Ascending aorta (tissue), 2 donors: Measurements from ENCODE around the gene FBRSL1. TPM values are rescaled to one million over a fixed set of nuclear protein-coding genes. Genes with fewer than 3 reads are reported as not detected.

Source experiments
- DNase-seq, 2 donors: peaks; one replicate each; pipeline ENCODE4 v3.0.0-alpha.2; 2019; ENCODE audit warnings: low spot score in 2 of 2
- H3K27ac ChIP-seq, 2 donors: fragments of 200-600 bp; sonication (generic); one replicate each; pipeline ENCODE4 v1.5.1; 2016 to 2017; ENCODE audit warnings: mild to moderate bottlenecking in 1 of 2
- H3K27me3 ChIP-seq: fragments of 200-600 bp; sonication (generic); one replicate; pipeline ENCODE4 v1.5.1; 2017
- H3K36me3 ChIP-seq, 2 donors: fragments of 200-600 bp; sonication (generic); one replicate each; pipeline ENCODE4 v1.5.1; 2016
- H3K4me1 ChIP-seq, 2 donors: fragments of 200-600 bp; sonication (generic); one replicate each; pipeline ENCODE4 v1.5.1; 2016 to 2017; ENCODE audit warnings: mild to moderate bottlenecking in 1 of 2
- H3K4me3 ChIP-seq, 2 donors: fragments of 200-600 bp; sonication (generic); one replicate each; pipeline ENCODE4 v1.5.1; 2016 to 2017; ENCODE audit warnings: mild to moderate bottlenecking in 1 of 2
- H3K9me3 ChIP-seq, 2 donors: fragments of 200-600 bp; sonication (generic); one replicate each; pipeline ENCODE4 v1.5.1; 2016
- intact Hi-C: fragments of 100-400 bp; cut with DNase I; formaldehyde crosslinking; loops from one replicate; pipeline ENCODE4 v1.15.1; 2023
- total RNA-seq: library from RNA; depleted of rRNA; stranded (reverse); fragments of >200 nt; gene quantifications from one replicate; pipeline ENCODE4 v1.1.0, GENCODE V29; 2016
- TF ChIP-seq, protein P1 (sequence below), 3 experiments: fragments of 200-600 bp in 2 of 3; fragments of 450-650 bp in 1 of 3; sonication (generic) in 2 of 3; IDR thresholded peaks; one replicate each; pipeline ENCODE4 v1.5.1; 2016 to 2019; ENCODE audit warnings: antibody characterized with exemption in 3 of 3, mild to moderate bottlenecking in 1 of 3, moderate library complexity in 1 of 3

The FBRSL1 gene
- total RNA-seq, 1 donor from 2014 or later, result 40.7 TPM

DNA sequence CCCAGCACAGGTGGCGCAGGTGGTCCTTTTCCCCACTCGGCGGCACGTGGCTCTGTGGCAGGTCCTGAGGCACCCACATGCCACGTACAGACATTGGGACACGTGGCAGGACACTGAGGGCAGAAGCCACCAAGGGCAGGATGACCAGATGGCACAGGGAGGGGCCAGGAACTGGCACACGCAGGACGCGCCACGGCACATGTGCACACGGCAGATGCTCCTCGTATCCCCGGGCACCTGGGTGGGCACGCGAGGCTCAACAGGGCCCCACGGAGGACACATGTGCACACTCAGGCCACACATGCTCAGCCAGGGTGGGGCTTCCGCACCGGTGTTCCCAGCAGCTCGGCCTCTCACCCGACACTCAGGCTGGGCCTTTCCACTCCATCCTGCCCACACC is 52.0 kb downstream of the FBRSL1 start:
- TF ChIP-seq, protein P1, sequence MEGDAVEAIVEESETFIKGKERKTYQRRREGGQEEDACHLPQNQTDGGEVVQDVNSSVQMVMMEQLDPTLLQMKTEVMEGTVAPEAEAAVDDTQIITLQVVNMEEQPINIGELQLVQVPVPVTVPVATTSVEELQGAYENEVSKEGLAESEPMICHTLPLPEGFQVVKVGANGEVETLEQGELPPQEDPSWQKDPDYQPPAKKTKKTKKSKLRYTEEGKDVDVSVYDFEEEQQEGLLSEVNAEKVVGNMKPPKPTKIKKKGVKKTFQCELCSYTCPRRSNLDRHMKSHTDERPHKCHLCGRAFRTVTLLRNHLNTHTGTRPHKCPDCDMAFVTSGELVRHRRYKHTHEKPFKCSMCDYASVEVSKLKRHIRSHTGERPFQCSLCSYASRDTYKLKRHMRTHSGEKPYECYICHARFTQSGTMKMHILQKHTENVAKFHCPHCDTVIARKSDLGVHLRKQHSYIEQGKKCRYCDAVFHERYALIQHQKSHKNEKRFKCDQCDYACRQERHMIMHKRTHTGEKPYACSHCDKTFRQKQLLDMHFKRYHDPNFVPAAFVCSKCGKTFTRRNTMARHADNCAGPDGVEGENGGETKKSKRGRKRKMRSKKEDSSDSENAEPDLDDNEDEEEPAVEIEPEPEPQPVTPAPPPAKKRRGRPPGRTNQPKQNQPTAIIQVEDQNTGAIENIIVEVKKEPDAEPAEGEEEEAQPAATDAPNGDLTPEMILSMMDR (IDR thresholded peaks at IDR 0.05), result no peak
- intact Hi-C loops, result no loop called here

DNA sequence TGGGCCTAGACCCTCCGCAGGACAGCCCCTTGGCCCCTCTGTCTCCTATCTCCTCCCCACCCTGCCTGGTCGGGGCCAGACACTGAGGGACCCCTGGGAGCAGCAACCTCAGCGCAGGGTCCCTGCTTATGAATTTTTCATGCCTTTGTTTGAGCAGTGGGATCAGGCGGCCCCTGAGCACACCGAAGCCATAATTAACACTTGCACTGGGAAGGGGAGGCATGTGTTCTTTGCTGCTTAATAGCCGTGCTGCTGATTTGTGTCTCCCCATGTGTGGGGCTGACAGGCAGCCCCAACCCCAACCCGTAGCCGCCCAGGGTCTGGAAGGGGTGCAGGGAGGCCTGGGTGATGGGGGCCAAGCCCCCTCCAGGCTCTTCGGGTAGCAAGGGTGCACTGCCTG is 52.7 kb downstream of the FBRSL1 start:
- Histone ChIP-seq H3K27me3 (no peaks in the 10 kb centered on the region), H3K9me3 (no peaks in the 10 kb centered on the region), H3K4me3 (no peak overlapping the region), H3K27ac (no peak overlapping the region), H3K4me1 (no peaks in the 10 kb centered on the region), H3K36me3 (peaks cover 0 to 4% of the 10 kb centered on the region in 2 donors)
- TF ChIP-seq, protein P1 (IDR thresholded peaks at IDR 0.05), result no peak
- intact Hi-C loops, result no loop called here
- DNase-seq, result no peak

More for the DNA sequence above, 52.0 kb downstream of the FBRSL1 start:
- Histone ChIP-seq H3K4me1 (no peaks in the 10 kb centered on the region), H3K4me3 (no peak overlapping the region), H3K27ac (no peak overlapping the region), H3K27me3 (no peaks in the 10 kb centered on the region), H3K9me3 (no peaks in the 10 kb centered on the region), H3K36me3 (peaks cover 0 to 4% of the 10 kb centered on the region in 2 donors)
- no peak for DNase-seq

DNA sequence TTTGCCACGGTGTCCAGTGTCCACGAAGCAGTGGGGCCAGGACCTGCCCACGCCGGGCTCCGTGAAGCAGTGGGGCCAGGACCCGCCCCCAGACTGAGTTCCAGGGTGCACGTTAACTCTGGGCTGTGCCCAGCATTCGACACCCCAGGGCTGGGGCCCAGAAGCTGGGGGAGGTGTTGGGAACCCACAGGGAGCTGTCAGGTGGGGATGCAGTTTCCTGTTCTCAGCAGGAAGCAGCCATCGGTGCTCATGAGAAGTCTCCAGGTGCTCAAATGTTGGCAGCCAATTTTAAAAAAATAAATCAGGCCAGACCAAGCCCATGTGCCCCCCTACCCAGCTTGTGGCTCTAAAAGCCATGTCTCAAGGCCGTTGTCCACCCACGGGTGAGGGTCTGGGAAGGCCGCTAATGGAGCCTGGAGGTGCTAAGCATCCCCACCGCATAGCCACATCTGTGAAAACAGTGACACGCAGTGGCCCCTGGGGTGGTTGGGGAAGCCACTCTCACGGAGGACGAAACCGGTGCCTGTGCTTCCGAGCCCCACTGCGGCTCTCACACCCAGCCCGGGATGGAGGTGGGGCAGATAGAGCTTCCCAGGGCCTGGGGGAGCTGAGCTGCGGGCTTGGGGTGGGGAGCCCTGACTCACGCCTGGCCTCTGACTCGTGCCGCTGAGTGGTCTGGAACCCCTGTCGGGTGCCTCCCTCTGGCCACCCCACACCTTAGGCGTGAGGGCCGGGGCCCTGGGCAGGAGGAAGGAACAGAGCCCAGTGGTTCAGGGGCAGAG is 53.5 kb downstream of the FBRSL1 start:
- Histone ChIP-seq H3K36me3 (peaks cover 8 to 9% of the 10 kb centered on the region in 2 donors), H3K27ac (no peak overlapping the region), H3K27me3 (no peaks in the 10 kb centered on the region), H3K9me3 (no peaks in the 10 kb centered on the region), H3K4me3 (no peak overlapping the region), H3K4me1 (no peaks in the 10 kb centered on the region)
- TF ChIP-seq, protein P1 (IDR thresholded peaks at IDR 0.05), result no peak
- intact Hi-C loops, result no loop called here
- no peak for DNase-seq

DNA sequence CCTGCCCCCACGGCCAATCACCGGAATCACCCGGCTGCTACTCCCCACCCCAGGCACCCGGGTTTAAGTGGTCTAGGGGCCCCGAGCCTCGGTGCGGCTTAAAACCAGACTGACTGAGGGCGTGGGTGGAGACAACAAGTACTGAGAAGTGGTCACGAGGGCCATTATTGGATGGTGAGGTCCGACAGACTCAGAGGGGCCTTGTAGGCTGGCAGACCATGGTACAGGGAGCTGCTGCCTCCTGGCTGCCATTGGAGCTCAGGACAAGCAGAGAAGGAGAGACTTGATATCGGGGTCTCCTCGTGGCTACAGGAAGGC is 54.1 kb downstream of the FBRSL1 start:
- TF ChIP-seq, protein P1 (IDR thresholded peaks at IDR 0.05), result no peak
- no peaks in the 10 kb centered on the region for H3K4me1 ChIP-seq
- no peaks in the 10 kb centered on the region for H3K9me3 ChIP-seq
- H3K36me3 ChIP-seq, result peaks cover 11 to 13% of the 10 kb centered on the region in 2 donors
- H3K4me3 ChIP-seq, result no peak overlapping the region
- no peak for DNase-seq
- intact Hi-C loops, result no loop called here
- H3K27ac ChIP-seq, result no peak overlapping the region
- H3K27me3 ChIP-seq, result no peaks in the 10 kb centered on the region

DNA sequence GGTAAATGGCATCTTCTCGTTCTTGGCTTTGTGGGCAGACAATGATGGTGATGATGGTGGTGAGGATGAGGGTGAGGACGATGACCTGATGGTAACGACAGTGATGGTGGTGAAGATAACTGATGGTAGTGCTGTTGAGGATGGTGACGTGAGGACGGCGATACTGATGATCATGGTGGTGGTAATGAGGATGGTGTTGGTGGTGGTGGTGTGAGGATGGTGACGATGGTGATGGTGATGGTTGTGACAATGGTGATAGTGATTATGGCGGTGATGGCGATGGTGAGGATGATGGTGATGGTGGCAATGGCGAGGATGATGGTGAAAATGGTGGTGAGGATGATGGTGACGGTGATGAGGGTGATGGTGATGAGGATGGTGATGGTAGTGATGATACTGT is 54.5 kb downstream of the FBRSL1 start:
- Histone ChIP-seq H3K4me3 (no peak overlapping the region), H3K9me3 (no peaks in the 10 kb centered on the region), H3K36me3 (peaks cover 11 to 13% of the 10 kb centered on the region in 2 donors), H3K27ac (no peak overlapping the region), H3K27me3 (no peaks in the 10 kb centered on the region), H3K4me1 (no peaks in the 10 kb centered on the region)
- intact Hi-C loops, result no loop called here
- TF ChIP-seq, protein P1 (IDR thresholded peaks at IDR 0.05), result no peak
- DNase-seq, result no peak
